HepG2 (cell line): ENCODE measurements around the gene IL11RA. TPM values are rescaled to one million over a fixed set of nuclear protein-coding genes. Genes with fewer than 3 reads are reported as not detected.

Experiments used
- BHLHE40 ChIP-seq: IDR thresholded peaks from 2 replicates; pipeline ENCODE4 v1.6.1; 2011; ENCODE audit warnings: low read length, improper control_type of control experiment
- CTCF ChIP-seq: sonication (generic); formaldehyde crosslinking; IDR thresholded peaks from 2 replicates; pipeline ENCODE4 v1.5.0; 2020; ENCODE audit warnings: mild to moderate bottlenecking, missing genetic modification reagents, moderate library complexity
- HMGXB4 ChIP-seq, 2 experiments: sonication (generic) in 1 of 2; formaldehyde crosslinking in 1 of 2; IDR thresholded peaks; 2 replicates each; pipeline versions ENCODE4 v1.4.0 to v1.6.1; 2018 to 2020; ENCODE audit warnings: missing genetic modification reagents in 2 of 2, borderline replicate concordance in 1 of 2, low read depth in 1 of 2, mild to moderate bottlenecking in 1 of 2, missing biosample characterization in 1 of 2
- HNF4G ChIP-seq, 2 experiments: sonication (generic) in 1 of 2; formaldehyde crosslinking in 1 of 2; IDR thresholded peaks; 2 replicates each; pipeline versions ENCODE4 v1.4.0 to v1.6.1; 2011 to 2020; ENCODE audit warnings: borderline replicate concordance in 2 of 2, low read depth in 2 of 2, mild to moderate bottlenecking in 2 of 2, low read length in 1 of 2, missing genetic modification reagents in 1 of 2, moderate library complexity in 1 of 2
- PATZ1 ChIP-seq: sonication (generic); formaldehyde crosslinking; IDR thresholded peaks from 2 replicates; pipeline ENCODE4 v1.4.0; 2020; ENCODE audit warnings: missing genetic modification reagents
- SIX4 ChIP-seq: sonication (generic); formaldehyde crosslinking; IDR thresholded peaks from 2 replicates; pipeline ENCODE4 v1.4.0; 2020; ENCODE audit warnings: missing genetic modification reagents
- UBTF ChIP-seq: sonication (generic); formaldehyde crosslinking; IDR thresholded peaks from 2 replicates; pipeline ENCODE4 v1.4.0; 2020; ENCODE audit warnings: mild to moderate bottlenecking, missing genetic modification reagents
- ZBTB7A ChIP-seq: sonication (generic); formaldehyde crosslinking; IDR thresholded peaks from 2 replicates; pipeline ENCODE4 v1.8.0; 2022; ENCODE audit warnings: mild to moderate bottlenecking, missing genetic modification reagents
- ZFAT ChIP-seq: sonication (generic); formaldehyde crosslinking; conservative IDR thresholded peaks from 2 replicates; pipeline ENCODE4 v1.8.1; 2023; ENCODE audit warnings: missing genetic modification reagents, inconsistent platforms
- ZNF335 ChIP-seq: sonication (generic); formaldehyde crosslinking; IDR thresholded peaks from 2 replicates; pipeline ENCODE4 v1.4.0; 2020; ENCODE audit warnings: missing genetic modification reagents
- polyA plus RNA-seq, 8 experiments: library from polyadenylated mRNA; depleted of rRNA in 3 of 8; stranded (reverse) in 7 of 8; unstranded in 1 of 8; fragments of >200 nt; fragmentation: Illumina TruSeq in 4 of 8; extraction: Trizol in 4 of 8; gene quantifications; 2 replicates each; pipeline versions ENCODE4 v1.2.1 to v1.2.3, GENCODE V29; 2011 to 2016; ENCODE audit warnings: low read depth in 4 of 8, missing spikeins in 1 of 8, mixed read lengths in 1 of 8; ENCODE audit not compliant: insufficient read depth in 1 of 8
- total RNA-seq, 5 experiments: library from RNA; depleted of rRNA; stranded (reverse); fragments of >200 nt; fragmentation: Illumina TruSeq; extraction: Trizol; gene quantifications; 2 replicates each; pipeline ENCODE4 v1.2.3, GENCODE V29; 2016; ENCODE audit warnings: low read depth in 1 of 5

The IL11RA gene
- total and polyA plus RNA-seq, 2 of the 13 experiments (the other 11 are each of a cell fraction or from before 2014, with no cell fraction given), result 2.0 to 4.2 TPM

- TF ChIP-seq SIX4 (CRISPR knock-in tag) (no peak), ZNF335 (CRISPR knock-in tag) (no peak), ZBTB7A (CRISPR knock-in tag) (0 out of 2 replicates have a peak, but pooled peaks have one; percentile 67), CTCF (CRISPR knock-in tag) (peak; percentile 89), HMGXB4 (CRISPR knock-in tag; IDR thresholded peaks at IDR 0.05; ENCODE audit: borderline replicate concordance in 1 of 2, low read depth in 1 of 2) (peak; percentile 51 to 53; a peak in 3 of 4 replicates), BHLHE40 (0 out of 2 replicates have a peak, but pooled peaks have one; percentile 52), ZFAT (CRISPR knock-in tag) (no peak), HNF4G (IDR thresholded peaks at IDR 0.05; ENCODE audit: borderline replicate concordance, low read depth, low read length) (no peak), HNF4G (CRISPR knock-in tag; IDR thresholded peaks at IDR 0.05; ENCODE audit: borderline replicate concordance, low read depth) (no peak), UBTF (peak; percentile 64), PATZ1 (CRISPR knock-in tag) (peak; percentile 50; the same call in 1 of the 2 replicates)
Observed at GRCh38 chr9:34701023-34701768, 49.2 kb downstream of the IL11RA start (continued).
